Muscle layer of colon (tissue), 2 donors: ENCODE results near the gene HOXA9.
A peak's percentile ranks its signal among the peaks of the same experiment; 100 is the strongest.

Experiments
- H3K27ac ChIP-seq: one replicate; pipeline ENCODE4 v1.7.0; 2013; ENCODE audit warnings: low read depth, mild to moderate bottlenecking, low read length, moderate library complexity
- H3K27me3 ChIP-seq, 2 donors: one replicate each; pipeline ENCODE4 v1.7.0; 2013; ENCODE audit warnings: low read length in 2 of 2, mild to moderate bottlenecking in 2 of 2; ENCODE audit not compliant: insufficient read depth in 2 of 2, control insufficient read depth in 1 of 2
- H3K36me3 ChIP-seq: one replicate; pipeline ENCODE4 v1.7.0; 2013; ENCODE audit warnings: mild to moderate bottlenecking, low read length; ENCODE audit not compliant: insufficient read depth
- H3K4me1 ChIP-seq: one replicate; pipeline ENCODE4 v1.7.0; 2013; ENCODE audit warnings: mild to moderate bottlenecking, low read length; ENCODE audit not compliant: insufficient read depth
- H3K4me3 ChIP-seq, 2 donors: one replicate each; pipeline ENCODE4 v1.7.0; 2013; ENCODE audit warnings: low read length in 2 of 2, low read depth in 1 of 2, mild to moderate bottlenecking in 1 of 2, moderate library complexity in 1 of 2
- H3K9ac ChIP-seq: one replicate; pipeline ENCODE4 v1.7.0; 2013; ENCODE audit warnings: low read length
- H3K9me3 ChIP-seq: one replicate; pipeline ENCODE4 v1.7.0; 2013; ENCODE audit warnings: mild to moderate bottlenecking, low read length
- donor health status: abdominal sarcoma.
- donor health status: Adenocarcinoma of cecum.

Gene HOXA9

DNA sequence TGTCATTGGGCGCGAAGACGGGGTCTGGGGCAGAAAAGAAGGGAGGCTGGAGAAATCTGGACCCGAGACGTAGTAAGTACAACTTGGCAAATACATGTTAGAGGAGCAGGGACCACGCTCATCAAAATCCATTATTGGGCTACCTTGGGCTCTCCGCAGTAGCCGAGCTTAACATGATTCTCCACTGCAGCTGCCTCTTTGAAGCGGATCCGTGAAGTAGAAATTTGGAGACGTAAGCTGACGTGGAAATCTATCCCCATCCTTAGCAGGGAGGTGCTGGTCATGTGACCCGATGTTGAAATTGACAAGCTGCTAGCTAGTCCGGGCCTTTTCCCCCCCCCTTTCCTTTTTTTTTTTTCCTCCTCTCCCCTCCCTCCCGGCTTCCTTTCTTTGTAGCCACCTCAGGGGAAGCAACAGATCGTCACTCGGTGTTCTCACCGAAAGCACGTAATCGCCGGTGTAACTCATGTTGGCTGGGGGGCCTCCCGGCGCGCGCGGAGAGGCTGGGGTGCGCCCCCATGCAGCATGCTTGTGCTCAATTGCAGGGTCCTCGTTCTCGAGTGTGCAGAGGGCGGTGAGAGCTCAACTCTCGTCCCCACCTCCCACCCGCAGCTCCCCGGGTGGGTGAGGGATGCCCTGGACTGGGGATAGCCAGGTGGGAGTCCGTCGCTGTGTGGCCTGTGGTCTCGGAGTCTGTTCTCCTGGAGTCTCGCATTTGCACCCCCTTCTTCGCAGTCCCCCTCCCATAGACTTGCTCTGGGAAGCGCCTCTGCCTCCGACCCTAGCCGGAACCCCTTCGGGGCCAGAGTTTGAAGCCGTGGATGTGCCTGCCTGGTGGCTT, 19.9 kb upstream of the HOXA9 start, which contains the start of gene HOXA11:
Gene HOXA11 (minus strand): TSS at position 220 of the 841 bp plus-strand sequence. CDS start 88 bp downstream, at position 132.
- Histone ChIP-seq H3K4me1 (peaks cover 41% of the 10 kb centered on the region), H3K27me3 (peaks cover 0 to 7% of the 10 kb centered on the region in 2 donors), H3K36me3 (peaks cover 8% of the 10 kb centered on the region), H3K27ac (peak within 1 kb of the TSS; percentile 97), H3K9me3 (no peaks in the 10 kb centered on the region), H3K4me3 (peak within 1 kb of the TSS; percentile 63 to 92), H3K9ac (peak within 1 kb of the TSS; percentile 98)

DNA sequence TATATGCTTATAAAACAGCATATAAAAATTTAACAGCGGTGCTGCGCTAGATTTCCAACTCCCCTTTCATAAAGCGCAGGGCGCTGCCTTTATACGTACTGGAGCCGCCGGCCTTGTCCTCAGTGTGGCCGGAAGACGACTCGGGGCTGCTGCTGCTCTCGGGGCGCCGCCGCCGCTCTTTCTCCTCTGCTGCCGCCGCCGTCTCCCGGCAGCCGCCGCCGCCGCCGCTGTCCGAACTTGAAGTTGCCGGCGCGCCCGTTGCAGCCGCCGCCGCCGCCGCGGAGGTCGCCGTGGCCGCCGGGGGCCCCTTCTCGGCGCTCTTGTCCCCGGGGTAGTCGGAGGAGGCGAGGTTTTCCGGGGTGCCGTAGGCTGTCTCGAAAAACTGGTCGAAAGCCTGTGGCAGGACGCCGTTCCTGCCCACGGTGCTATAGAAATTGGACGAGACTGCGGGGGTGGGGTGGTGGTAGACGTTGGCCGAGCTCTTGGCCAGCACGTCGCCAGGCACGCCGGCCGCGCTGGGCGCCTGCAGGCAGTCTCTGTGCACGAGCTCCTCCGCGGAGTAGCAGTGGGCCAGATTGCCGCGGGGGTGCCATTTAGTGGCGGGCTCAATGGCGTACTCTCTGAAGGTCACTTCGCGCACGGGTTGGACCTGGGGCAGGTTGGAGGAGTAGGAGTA, 19.1 kb upstream of the HOXA9 start:
- peak overlapping the region; percentile 63 to 92 for H3K4me3 ChIP-seq
- H3K36me3 ChIP-seq = peaks cover 8% of the 10 kb centered on the region
- H3K27me3 ChIP-seq = peaks cover 0 to 7% of the 10 kb centered on the region in 2 donors
- peaks cover 36% of the 10 kb centered on the region for H3K4me1 ChIP-seq
- H3K27ac ChIP-seq = peak overlapping the region; percentile 96
- H3K9me3 ChIP-seq = no peaks in the 10 kb centered on the region
- peak overlapping the region; percentile 83 for H3K9ac ChIP-seq

DNA sequence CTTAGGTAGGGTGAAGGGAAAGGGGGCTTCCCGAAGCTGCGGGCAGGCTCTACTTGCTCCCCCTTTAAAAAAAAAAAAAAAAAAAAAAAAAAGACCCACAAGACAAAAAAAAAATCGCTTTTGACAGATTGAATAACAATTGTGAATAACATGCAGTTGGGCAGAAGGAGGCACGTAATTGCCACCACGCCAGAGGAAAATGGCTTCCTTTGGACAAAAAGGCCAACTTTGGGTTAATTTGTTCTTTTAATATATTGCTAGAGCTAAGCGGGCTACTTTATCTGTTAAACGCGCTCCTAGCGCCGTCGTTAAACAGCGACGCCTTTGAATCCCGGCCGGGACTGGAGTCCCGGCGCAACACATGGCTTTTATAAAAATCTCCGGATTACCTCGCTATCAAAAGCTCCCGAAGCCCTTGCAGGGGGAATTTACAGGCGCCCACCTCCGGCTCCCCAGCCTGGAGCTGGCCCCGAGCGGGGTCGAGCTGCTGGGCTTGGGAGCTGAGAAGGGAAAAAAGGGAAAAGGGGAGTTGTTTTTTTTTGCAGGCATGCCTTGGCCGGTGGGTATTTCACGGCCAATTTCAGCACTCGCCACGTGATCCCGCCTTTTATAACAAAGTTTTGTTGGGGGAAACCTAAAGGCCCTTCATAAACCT, 18.5 kb upstream of the HOXA9 start:
- peaks cover 8% of the 10 kb centered on the region for H3K36me3 ChIP-seq
- peaks cover 0 to 7% of the 10 kb centered on the region in 2 donors for H3K27me3 ChIP-seq
- H3K4me1 ChIP-seq = peaks cover 34% of the 10 kb centered on the region
- peak overlapping the region; percentile 63 to 81 for H3K4me3 ChIP-seq
- peak overlapping the region; percentile 96 for H3K27ac ChIP-seq
- peak overlapping the region; percentile 85 for H3K9ac ChIP-seq
- no peaks in the 10 kb centered on the region for H3K9me3 ChIP-seq

DNA sequence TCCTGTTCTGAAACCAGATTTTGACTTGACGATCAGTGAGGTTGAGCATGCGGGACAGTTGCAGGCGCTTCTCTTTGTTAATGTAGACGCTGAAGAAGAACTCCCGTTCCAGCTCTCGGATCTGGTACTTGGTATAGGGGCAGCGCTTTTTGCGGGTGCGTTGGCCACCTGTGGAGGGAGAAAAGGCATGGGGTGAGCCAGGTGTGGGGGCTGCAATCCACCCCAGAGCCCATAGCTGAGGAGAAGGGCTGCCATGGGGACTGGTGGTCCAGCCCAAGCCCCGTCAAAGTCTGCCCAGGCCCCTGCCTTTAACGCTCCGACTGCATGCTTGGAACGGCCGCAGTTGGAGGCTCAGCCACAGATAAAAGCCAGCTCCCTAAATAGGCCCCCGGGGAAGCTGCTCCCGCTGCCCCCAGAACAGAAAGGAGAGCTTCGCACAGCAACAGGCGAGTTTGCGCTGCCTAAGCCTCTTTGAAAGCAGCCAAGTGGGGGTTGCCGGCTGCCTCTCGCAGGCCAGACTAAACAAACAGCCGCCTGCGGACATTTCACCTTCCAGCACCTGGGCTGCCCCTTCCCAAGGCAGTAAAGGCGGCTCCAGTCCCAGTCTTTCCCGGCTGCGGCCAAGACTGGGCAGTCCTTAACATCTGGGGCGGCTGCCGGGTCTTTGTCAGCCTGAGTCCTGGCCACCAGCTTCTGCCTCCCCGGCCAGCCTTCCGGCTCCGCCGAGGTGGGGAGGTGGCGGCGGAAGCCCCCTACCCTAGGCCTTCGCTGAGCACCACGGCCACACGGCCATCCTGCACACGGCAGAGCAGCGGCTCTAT, 17.7 kb upstream of the HOXA9 start:
- H3K4me1 ChIP-seq = peaks cover 34% of the 10 kb centered on the region
- peaks cover 0 to 2% of the 10 kb centered on the region in 2 donors for H3K27me3 ChIP-seq
- peak overlapping the region; percentile 96 for H3K27ac ChIP-seq
- H3K36me3 ChIP-seq = peaks cover 8% of the 10 kb centered on the region
- H3K4me3 ChIP-seq = peak overlapping the region; percentile 63 to 81
- no peaks in the 10 kb centered on the region for H3K9me3 ChIP-seq
- peak overlapping the region; percentile 85 for H3K9ac ChIP-seq

DNA sequence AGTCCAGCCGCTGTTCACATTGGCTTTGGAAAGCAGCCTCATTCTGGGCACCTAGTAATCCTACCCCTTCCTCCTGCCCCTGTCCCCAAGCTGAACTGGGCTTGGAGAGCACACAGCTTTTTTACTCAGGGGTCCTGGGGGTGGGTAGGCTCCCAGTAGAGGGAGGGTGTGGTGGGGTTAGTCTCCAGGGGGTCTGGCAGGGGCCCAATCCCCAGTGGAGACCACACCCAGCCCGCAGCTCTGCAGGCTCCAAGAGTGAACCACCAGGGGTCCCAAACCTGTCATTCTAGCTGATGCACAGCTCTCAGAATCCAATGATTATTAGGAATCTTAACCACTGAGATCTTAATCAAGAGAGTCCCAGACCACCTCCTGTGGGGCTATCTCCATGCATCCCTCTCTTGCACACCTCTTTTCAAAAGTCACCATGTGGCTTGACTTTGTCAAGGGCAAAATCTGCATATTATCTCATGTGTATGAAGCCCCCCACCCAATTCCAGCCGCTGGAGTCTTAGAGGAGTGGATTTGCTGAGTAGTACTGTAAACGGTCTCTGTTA, 17.0 kb upstream of the HOXA9 start:
- peak overlapping the region; percentile 96 for H3K27ac ChIP-seq
- peaks cover 34% of the 10 kb centered on the region for H3K4me1 ChIP-seq
- H3K4me3 ChIP-seq = peak overlapping the region in 1 of 2 donors; percentile 81
- H3K27me3 ChIP-seq = no peaks in the 10 kb centered on the region
- H3K36me3 ChIP-seq = peaks cover 8% of the 10 kb centered on the region
- H3K9ac ChIP-seq = peak overlapping the region; percentile 85
- H3K9me3 ChIP-seq = no peaks in the 10 kb centered on the region

DNA sequence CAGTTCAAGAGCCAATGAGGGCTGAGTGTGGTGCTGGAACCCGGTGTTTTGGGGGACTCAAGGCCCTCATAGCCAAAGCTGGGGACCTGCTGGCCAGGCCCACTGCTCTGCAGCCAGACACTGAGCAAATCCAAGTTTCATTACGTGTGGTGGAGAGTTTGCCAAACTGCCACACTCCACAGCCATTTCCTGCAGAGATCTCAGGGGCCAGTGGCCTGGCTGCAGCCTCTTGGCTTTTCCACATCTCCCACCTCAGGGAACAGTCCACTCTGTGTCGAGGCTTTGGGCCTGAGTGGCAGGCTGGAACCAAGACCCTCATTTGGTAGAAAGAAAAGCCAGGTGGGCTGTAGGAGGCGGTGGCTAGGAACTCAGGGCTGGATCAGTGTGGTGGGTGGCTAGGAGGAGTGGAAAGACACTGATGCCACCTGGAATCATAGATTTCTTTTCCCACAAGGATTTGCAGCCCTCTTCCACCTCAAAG, 16.5 kb upstream of the HOXA9 start:
- peak overlapping the region; percentile 96 for H3K27ac ChIP-seq
- peak overlapping the region; percentile 85 for H3K9ac ChIP-seq
- H3K9me3 ChIP-seq = no peaks in the 10 kb centered on the region
- H3K36me3 ChIP-seq = peaks cover 8% of the 10 kb centered on the region
- no peaks in the 10 kb centered on the region for H3K27me3 ChIP-seq
- peak overlapping the region; percentile 12 to 81 for H3K4me3 ChIP-seq
- peaks cover 33% of the 10 kb centered on the region for H3K4me1 ChIP-seq

DNA sequence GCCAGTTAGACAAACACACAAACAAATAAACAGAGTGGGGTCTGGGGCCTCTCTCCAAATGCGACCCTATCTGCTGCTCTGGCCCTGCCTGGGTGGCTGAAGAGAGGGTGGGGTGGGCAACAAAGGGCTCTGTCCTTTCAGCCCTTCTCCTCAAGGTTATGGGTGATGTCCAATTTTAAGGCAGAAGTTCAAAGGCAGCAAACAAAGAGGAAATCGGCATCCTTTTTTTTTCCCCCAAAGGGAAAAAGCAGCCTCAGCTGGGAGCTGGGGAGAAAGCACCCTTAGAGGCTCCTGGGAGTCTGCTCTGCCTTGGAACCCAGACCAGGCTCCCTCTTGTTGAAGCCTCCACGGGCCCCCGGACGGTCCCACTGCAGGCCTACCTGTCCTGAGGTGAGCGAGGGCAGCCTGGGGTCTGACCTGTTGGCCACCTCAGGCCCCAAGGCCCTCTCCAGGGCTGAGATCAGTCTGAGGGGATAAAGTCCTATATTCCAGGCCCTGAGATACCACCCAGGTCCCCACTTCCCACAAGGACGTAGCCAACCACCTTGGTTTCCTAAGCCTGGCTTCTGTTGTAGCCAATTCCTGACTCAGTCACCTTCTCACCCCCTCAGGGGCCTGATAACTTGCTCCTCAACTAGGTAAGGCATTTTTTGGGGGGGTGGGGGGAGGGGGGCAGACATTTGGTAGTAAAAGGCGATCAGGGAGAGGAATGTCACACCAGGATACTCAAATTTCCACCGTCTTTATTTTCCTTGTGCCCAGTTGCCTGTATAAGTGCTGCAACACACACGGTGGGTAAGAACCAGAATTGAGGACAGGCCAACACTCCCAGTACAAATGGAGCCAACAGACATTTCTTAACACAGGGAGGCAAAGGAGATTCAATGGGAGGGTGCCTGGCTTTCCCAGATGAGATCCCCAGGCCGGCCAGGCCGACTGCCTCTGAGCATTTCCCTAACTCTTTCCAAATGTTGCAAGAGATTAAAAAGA, 15.4 kb upstream of the HOXA9 start:
- Histone ChIP-seq H3K9me3 (no peaks in the 10 kb centered on the region), H3K4me3 (peak overlapping the region; percentile 1 to 74), H3K9ac (peak overlapping the region; percentile 59), H3K27ac (peak overlapping the region; percentile 93), H3K27me3 (no peaks in the 10 kb centered on the region), H3K4me1 (peaks cover 32% of the 10 kb centered on the region), H3K36me3 (peaks cover 8% of the 10 kb centered on the region)

DNA sequence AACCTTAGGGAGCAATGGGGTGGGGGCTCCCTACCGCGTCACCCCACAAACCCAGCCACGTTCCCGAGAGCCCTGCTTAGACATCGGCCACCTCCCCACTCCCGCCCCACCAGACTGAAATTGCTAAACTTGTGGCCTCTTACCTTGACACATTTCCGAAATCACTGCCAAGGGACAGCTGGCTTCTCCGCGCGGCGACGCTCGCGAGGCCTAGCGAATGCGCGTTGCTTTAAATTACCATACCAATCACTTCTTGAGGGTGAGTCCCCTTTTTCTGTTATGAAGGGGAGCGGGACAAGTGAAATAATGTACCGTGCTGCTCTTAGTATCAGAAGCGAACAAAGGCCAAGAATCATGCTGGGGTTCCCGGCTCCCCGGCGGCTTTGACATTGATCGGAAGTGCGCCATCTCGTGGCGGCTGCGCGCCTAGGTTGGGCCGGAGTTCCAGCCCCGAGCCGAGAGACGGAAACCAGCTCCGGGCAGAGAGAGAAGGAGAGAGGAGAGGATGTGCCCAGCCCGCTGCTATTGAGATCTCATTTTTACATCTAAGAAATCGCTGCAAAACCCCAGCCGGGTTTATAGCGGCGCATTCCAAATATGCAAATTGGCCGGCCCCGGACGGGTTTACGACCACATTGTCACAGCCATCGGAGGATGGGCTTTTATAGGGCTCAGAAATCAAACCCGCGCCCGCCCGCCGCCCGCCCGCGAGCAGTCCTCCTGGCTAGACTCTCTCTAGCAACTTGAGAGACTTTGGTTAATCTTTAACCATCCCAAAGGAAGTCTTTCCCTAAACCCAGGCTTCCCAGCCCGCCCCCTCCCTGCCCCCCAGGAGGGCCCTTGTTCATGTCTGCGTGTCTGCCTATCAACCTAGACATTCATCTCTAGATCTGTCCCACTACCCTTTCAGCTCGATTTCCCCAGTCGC, 14.4 kb upstream of the HOXA9 start:
- Histone ChIP-seq H3K9me3 (no peaks in the 10 kb centered on the region), H3K4me1 (peaks cover 39% of the 10 kb centered on the region), H3K27me3 (no peaks in the 10 kb centered on the region), H3K9ac (peak overlapping the region; percentile 59), H3K4me3 (peak overlapping the region; percentile 48 to 74), H3K36me3 (peaks cover 8% of the 10 kb centered on the region), H3K27ac (peak overlapping the region; percentile 93)

DNA sequence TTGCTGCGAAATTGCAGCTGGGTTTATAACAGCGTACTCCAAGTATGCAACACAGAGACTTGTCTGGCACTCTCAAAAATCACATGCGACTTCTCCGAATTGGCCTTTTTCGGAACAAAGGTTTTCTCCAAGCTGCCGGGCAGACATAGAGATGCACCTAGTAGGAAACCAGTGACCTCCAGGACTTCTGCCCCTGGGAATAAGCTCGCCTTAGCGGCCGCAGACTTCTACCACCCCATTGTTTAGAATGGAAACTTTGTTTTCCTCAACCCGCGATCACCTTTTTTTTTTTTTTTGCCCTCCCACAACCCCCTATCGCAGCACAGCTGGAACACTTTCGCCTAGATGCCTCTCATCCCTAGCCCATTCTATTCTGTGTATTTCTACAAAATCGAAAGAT, 13.7 kb upstream of the HOXA9 start:
- Histone ChIP-seq H3K9me3 (no peaks in the 10 kb centered on the region), H3K9ac (peak overlapping the region; percentile 59), H3K27ac (peak overlapping the region; percentile 93), H3K4me3 (peak overlapping the region; percentile 48 to 74), H3K27me3 (peaks cover 0 to 5% of the 10 kb centered on the region in 2 donors), H3K4me1 (peaks cover 41% of the 10 kb centered on the region), H3K36me3 (peaks cover 8% of the 10 kb centered on the region)
